ENCODE data around the gene AMPD3. TPM values are rescaled to one million over a fixed set of nuclear protein-coding genes. Genes with fewer than 3 reads are reported as not detected.
"Not testable (repeated sequence)": the region's sequence is repeated elsewhere in the genome, so short reads cannot be mapped to it uniquely, and the experiment has no call there.

Gene AMPD3
- polyA plus RNA-seq, 12 donors, result 2.8 to 16.4 (median 5.6) TPM; not detected in 1

GRCh38 chr11:10436683-10437082, 18.4 kb upstream of the AMPD3 start:
- DNase-seq, result not testable (repeated sequence)

- no peak for DNase-seq
Measured at GRCh38 chr11:10438458-10438857, 16.6 kb upstream of the AMPD3 start.

- DNase-seq, result peak; percentile 35
Measured at GRCh38 chr11:10439351-10439750, 15.7 kb upstream of the AMPD3 start.

GRCh38 chr11:10439924-10440323, 15.1 kb upstream of the AMPD3 start:
- no peak for DNase-seq

GRCh38 chr11:10440401-10440800, 14.7 kb upstream of the AMPD3 start:
- DNase-seq, result no peak

GRCh38 chr11:10441091-10441490, 14.0 kb upstream of the AMPD3 start:
- DNase-seq, result peak; percentile 24

- DNase-seq, result no peak
Measured at GRCh38 chr11:10441652-10442503, 13.2 kb upstream of the AMPD3 start.

- no peak for DNase-seq
Measured at GRCh38 chr11:10443152-10443551, 11.9 kb upstream of the AMPD3 start.

- DNase-seq, result no peak
Measured at GRCh38 chr11:10443721-10444235, 11.3 kb upstream of the AMPD3 start.

- DNase-seq, result no peak
Measured at GRCh38 chr11:10444725-10445315, 10.2 kb upstream of the AMPD3 start.

- no peak for DNase-seq
Measured at GRCh38 chr11:10447445-10447844, 7.6 kb upstream of the AMPD3 start.

GRCh38 chr11:10450462-10451425, 4.3 kb upstream of the AMPD3 start:
- DNase-seq, result no peak

GRCh38 chr11:10451426-10452116, 3.5 kb upstream of the AMPD3 start:
- no peak for DNase-seq

- DNase-seq, result no peak
Measured at GRCh38 chr11:10452211-10452767, 2.8 kb upstream of the AMPD3 start.

- DNase-seq, result no peak
Measured at GRCh38 chr11:10453261-10453660, 1.8 kb upstream of the AMPD3 start.

GRCh38 chr11:10455637-10456487, 798 bp downstream of the AMPD3 start:
- DNase-seq, result peak; percentile 35

GRCh38 chr11:10456519-10456918, 1.5 kb downstream of the AMPD3 start:
- DNase-seq, result peak; percentile 34

- DNase-seq, result no peak
Measured at GRCh38 chr11:10457901-10458300, 2.8 kb downstream of the AMPD3 start.

- DNase-seq, result no peak
Measured at GRCh38 chr11:10459029-10459970, 4.2 kb downstream of the AMPD3 start.
